K562 (cell line): ENCODE measurements around the gene DCTN2. TPM values are rescaled to one million over a fixed set of nuclear protein-coding genes. Genes with fewer than 3 reads are reported as not detected.

Experiments
- ATAC-seq: fragments of 200-7000 bp; cut with Tn5 transposase; 3 replicates; pipeline ENCODE4 v1.9.1; 2020; ENCODE audit warnings: moderate library complexity
- BruUV-seq: library from RNA; stranded (reverse); fragments of 400-500 nt; replicated peaks from 2 replicates; lab custom pipeline; 2021; lab: Mats Ljungman, UMichigan
- CTCF ChIA-PET: fragments of 300-600 bp; formaldehyde crosslinking; extraction: SDS; loops from one replicate; lab custom pipeline; 2021; ENCODE audit warnings: low intra/inter-chr PET ratio; lab: Yijun Ruan, JAX
- POLR2A ChIA-PET: fragments of 300-600, 350-650 bp; sonication (Branson Sonifier 250); formaldehyde crosslinking; extraction: SDS; loops from one replicate; lab custom pipeline; 2021; ENCODE audit warnings: antibody characterized with exemption, inconsistent platforms; lab: Yijun Ruan, JAX
- DNase-seq, 4 experiments: peaks; one replicate each; pipeline versions ENCODE4 v3.0.0 to v3.0.0-alpha.2; 2011 to 2018; ENCODE audit warnings: low spot score in 3 of 4, mixed read lengths in 3 of 4; ENCODE audit errors: extremely low read depth in 1 of 4
- FAIRE-seq: peaks from 2 replicates; lab custom pipeline; 2011; peaks lifted over from hg19 to GRCh38; lab: Jason Lieb, UNC
- H2AFZ ChIP-seq: 2 replicates; pipeline ENCODE4 v1.6.0; 2011; ENCODE audit warnings: low read depth, low read length, control low read depth, inconsistent platforms
- H3K27ac ChIP-seq: fragments of 200-600 bp; 3 replicates; pipeline ENCODE4 v1.8.0; 2011; ENCODE audit warnings: low read depth, mild to moderate bottlenecking, control low read depth, inconsistent platforms, low read length, moderate library complexity, mixed read lengths; ENCODE audit errors: extremely low read depth
- H3K27me3 ChIP-seq, 2 experiments: fragments of 300-600 bp in 1 of 2; 2 replicates in 1 of 2; 3 replicates in 1 of 2; pipeline versions ENCODE4 v1.6.0 to v1.8.0; 2011; ENCODE audit warnings: inconsistent platforms in 2 of 2, low read length in 2 of 2, mild to moderate bottlenecking in 1 of 2, mixed read lengths in 1 of 2, moderate library complexity in 1 of 2; ENCODE audit not compliant: control insufficient read depth in 2 of 2, insufficient read depth in 2 of 2
- H3K36me3 ChIP-seq: fragments of 300-600 bp; 3 replicates; pipeline ENCODE4 v1.8.0; 2011; ENCODE audit warnings: mild to moderate bottlenecking, low read length, inconsistent platforms; ENCODE audit not compliant: control insufficient read depth, insufficient read depth
- H3K4me1 ChIP-seq, 2 experiments: fragments of 200-600 bp in 1 of 2; replicated peaks in 1 of 2; 2 replicates in 1 of 2; 3 replicates in 1 of 2; pipeline versions ENCODE4 v1.5.1 to v1.8.0; 2011; ENCODE audit warnings: inconsistent platforms in 2 of 2, low read length in 2 of 2, mild to moderate bottlenecking in 1 of 2, mixed read lengths in 1 of 2, moderate library complexity in 1 of 2; ENCODE audit not compliant: control insufficient read depth in 2 of 2, insufficient read depth in 2 of 2
- H3K4me2 ChIP-seq: 2 replicates; pipeline ENCODE4 v1.6.1; 2011; ENCODE audit warnings: low read length, control low read depth, inconsistent platforms, mixed read lengths; ENCODE audit not compliant: insufficient read depth
- H3K4me3 ChIP-seq: fragments of 200-600 bp; sonication (generic), shearing (Covaris generic); 2 replicates; pipeline ENCODE4 v1.5.1; 2016; ENCODE audit warnings: control low read depth, inconsistent platforms
- H3K79me2 ChIP-seq: fragments of 200-600 bp; 3 replicates; pipeline ENCODE4 v1.8.0; 2011; ENCODE audit warnings: low read length, inconsistent platforms; ENCODE audit not compliant: control insufficient read depth, insufficient read depth
- H3K9ac ChIP-seq, 2 experiments: 2 replicates each; pipeline versions ENCODE4 v1.6.0 to v1.6.1; 2011; ENCODE audit warnings: low read depth in 2 of 2, low read length in 2 of 2, control low read depth in 1 of 2, inconsistent platforms in 1 of 2, mild to moderate bottlenecking in 1 of 2, mixed read lengths in 1 of 2; ENCODE audit not compliant: insufficient read depth in 1 of 2
- H3K9me1 ChIP-seq: one replicate; pipeline ENCODE4 v1.6.0; 2011; ENCODE audit warnings: inconsistent platforms, mild to moderate bottlenecking, low read length, moderate library complexity; ENCODE audit not compliant: control insufficient read depth, insufficient read depth
- H3K9me3 ChIP-seq: replicated peaks from 2 replicates; pipeline ENCODE4 v1.5.1; 2011; ENCODE audit warnings: low read depth, low read length, inconsistent platforms; ENCODE audit not compliant: control insufficient read depth, insufficient read depth
- H4K20me1 ChIP-seq: replicated peaks from 2 replicates; pipeline ENCODE4 v1.6.1; 2011; ENCODE audit warnings: low read length, inconsistent platforms, mixed read lengths; ENCODE audit not compliant: control insufficient read depth, insufficient read depth
- CHD7 ChIP-seq: fragments of 200-600 bp; sonication (generic); IDR thresholded peaks from one replicate; pipeline ENCODE4 v1.6.1; 2012; ENCODE audit warnings: mild to moderate bottlenecking, low read depth, low read length, inconsistent platforms
- KDM5B ChIP-seq: fragments of 200-600 bp; sonication (generic); IDR thresholded peaks from 2 replicates; pipeline ENCODE4 v1.6.1; 2012; ENCODE audit warnings: low read depth, mild to moderate bottlenecking, moderate library complexity, low read length, control low read depth, inconsistent platforms; ENCODE audit not compliant: insufficient replicate concordance
- SUPT5H ChIP-seq: fragments of 450-650 bp; IDR thresholded peaks from 2 replicates; pipeline ENCODE4 v1.6.1; 2016
- ZBED1 ChIP-seq: IDR thresholded peaks from 2 replicates; pipeline ENCODE4 v1.6.1; 2014
- ZNF609 ChIP-seq: sonication (generic); formaldehyde crosslinking; IDR thresholded peaks from 2 replicates; pipeline ENCODE4 v1.8.1; 2023; ENCODE audit warnings: missing genetic modification reagents, mild to moderate bottlenecking, borderline replicate concordance
- WGBS: fragments of 100-300 bp; shearing (Covaris generic); methylation state at CpG from one replicate; pipeline ENCODE4 v1.1.6; 2016; ENCODE audit warnings: low coverage, mixed read lengths; ENCODE audit not compliant: insufficient coverage; ENCODE audit errors: missing lambda C conversion rate; 5-methylcytosine and 5-hydroxymethylcytosine counted together
- in situ Hi-C: fragments of 300-500 bp; cut with MboI; formaldehyde crosslinking; loops from 4 replicates; pipeline ENCODE4 v1.15.0; 2018; ENCODE audit warnings: inconsistent platforms, mixed read lengths
- intact Hi-C: fragments of 100-400 bp; cut with micrococcal nuclease; formaldehyde crosslinking; loops from 2 replicates; pipeline ENCODE4 v1.14.2; 2022
- polyA plus RNA-seq, 8 experiments: library from polyadenylated mRNA; depleted of rRNA in 4 of 8; stranded (reverse) in 5 of 8; unstranded in 3 of 8; fragments of >200 nt; fragmentation: Nextera tagmentation in 2 of 8; fragmentation: Illumina TruSeq in 1 of 8; extraction: Ambion mirVana in 2 of 8; extraction: Trizol in 1 of 8; gene quantifications; 2 replicates each; pipeline versions ENCODE4 v1.2.1 to v1.2.3, GENCODE V29; 2011 to 2014; ENCODE audit warnings: inconsistent platforms in 1 of 8, missing spikeins in 1 of 8
- total RNA-seq, 7 experiments: library from RNA; depleted of rRNA in 6 of 7; stranded (reverse); fragments of >200 nt in 6 of 7; fragmentation: Illumina TruSeq in 2 of 7; extraction: Trizol in 2 of 7; gene quantifications; 2 replicates each; pipeline versions ENCODE4 v1.2.1 to v1.2.3, GENCODE V29; 2011 to 2021; ENCODE audit warnings: low replicate concordance in 1 of 7

Gene DCTN2
- total and polyA plus RNA-seq, 9 of the 15 experiments (the other 6 are each of a cell fraction or from before 2014, with no cell fraction given): 43.6 to 270 (median 125) TPM

- DNase-seq (no peak), ATAC-seq (no peak), FAIRE-seq (no peak)
- no peaks in the 10 kb centered on the region for H3K9me3 ChIP-seq
- peaks cover 13 to 27% of the 10 kb centered on the region in 2 experiments for H3K4me1 ChIP-seq
- in situ Hi-C loops: no loop called here
- ChIA-PET CTCF (no interaction called here), POLR2A (interaction anchor here (0.6 to 10.1 kb wide), 24 partner anchors 7 to 392 kb away, joined by 3 to 184 read pairs (median 4); partner anchors contain the start of gene DCTN2)
- no peak overlapping the region for H3K4me3 ChIP-seq
- H2AFZ ChIP-seq: no peak overlapping the region
- H3K9ac ChIP-seq: peak overlapping the region in 1 of 2 experiments; percentile 53; a peak in 3 of 4 replicates
- H3K79me2 ChIP-seq: peaks cover 41% of the 10 kb centered on the region
- peak overlapping the region; percentile 99; the same call in 1 of the 2 replicates for H3K4me2 ChIP-seq
- peak overlapping the region; percentile 59; the same call in 2 of the 3 replicates for H3K27ac ChIP-seq
- H3K27me3 ChIP-seq: no peaks in the 10 kb centered on the region
- H3K36me3 ChIP-seq: peaks cover 81% of the 10 kb centered on the region
- intact Hi-C loops: no loop called here
- BruUV-seq: no TSS peak
- WGBS: 79% methylated on average over 11 of the region's 11 CpGs
- H4K20me1 ChIP-seq: peaks cover 52% of the 10 kb centered on the region
- H3K9me1 ChIP-seq: peaks cover 7% of the 10 kb centered on the region
- no peak for TF ChIP-seq CHD7
- TF ChIP-seq ZBED1: 0 out of 2 replicates have a peak, but pooled peaks have one; percentile 45
- 0 out of 2 replicates have a peak, but pooled peaks have one; percentile 68 for TF ChIP-seq ZNF609 (CRISPR knock-in tag)
- TF ChIP-seq KDM5B: no peak
- peak; percentile 49 for TF ChIP-seq SUPT5H
Measured at GRCh38 chr12:57516617-57517153, 30.3 kb downstream of the DCTN2 start.
